GM18867 (cell line): ENCODE measurements around the gene CFAP300.

ENCODE experiments used
- ATAC-seq: cut with Tn5 transposase; IDR thresholded peaks from one replicate; pipeline ENCODE4 v1.9.1; 2021; ENCODE audit warnings: mild to moderate bottlenecking, moderate library complexity; ENCODE audit not compliant: unreplicated experiment

CFAP300 gene

GRCh38 chr11:102071497-102072472 lies 24.5 kb downstream of the CFAP300 start:
- ATAC-seq, result no peak

GRCh38 chr11:102073253-102073652 lies 26.0 kb downstream of the CFAP300 start:
- ATAC-seq, result no peak

- no peak for ATAC-seq
Observed at GRCh38 chr11:102079625-102080024, 32.4 kb downstream of the CFAP300 start.

- ATAC-seq, result no peak
Observed at GRCh38 chr11:102081313-102081712, 34.1 kb downstream of the CFAP300 start.

- no peak for ATAC-seq
Observed at GRCh38 chr11:102085864-102086551, 38.8 kb downstream of the CFAP300 start.

- no peak for ATAC-seq
Observed at GRCh38 chr11:102097186-102097585, 49.9 kb downstream of the CFAP300 start.

- ATAC-seq, result no peak
Observed at GRCh38 chr11:102099755-102100154, 52.5 kb downstream of the CFAP300 start.

GRCh38 chr11:102108734-102109440 lies 61.6 kb downstream of the CFAP300 start:
- no peak for ATAC-seq

- peak; percentile 89 for ATAC-seq
Observed at GRCh38 chr11:102109896-102110760, 62.9 kb downstream of the CFAP300 start, which contains the start of gene YAP1. TSS of gene YAP1 (plus strand) at chr11:102110447. CDS start at chr11:102110849, 402 bp downstream.

GRCh38 chr11:102110761-102111010 lies 63.4 kb downstream of the CFAP300 start:
- ATAC-seq, result peak; percentile 17

- no peak for ATAC-seq
Observed at GRCh38 chr11:102111011-102111786, 64.0 kb downstream of the CFAP300 start.

GRCh38 chr11:102111787-102112508 lies 64.7 kb downstream of the CFAP300 start:
- no peak for ATAC-seq

- ATAC-seq, result no peak
Observed at GRCh38 chr11:102112509-102112821, 65.2 kb downstream of the CFAP300 start.

GRCh38 chr11:102114032-102114431 lies 66.8 kb downstream of the CFAP300 start:
- no peak for ATAC-seq

- no peak for ATAC-seq
Observed at GRCh38 chr11:102115557-102115956, 68.3 kb downstream of the CFAP300 start.

- no peak for ATAC-seq
Observed at GRCh38 chr11:102116453-102117205, 69.4 kb downstream of the CFAP300 start.

GRCh38 chr11:102117472-102118113 lies 70.4 kb downstream of the CFAP300 start:
- ATAC-seq, result no peak

GRCh38 chr11:102118937-102119336 lies 71.7 kb downstream of the CFAP300 start:
- no peak for ATAC-seq
